GM18505 (cell line): ENCODE data around the gene GPR161.
"Not testable (repeated sequence)": the region's sequence is repeated elsewhere in the genome, so short reads cannot be mapped to it uniquely, and the experiment has no call there.

Experiments
- ATAC-seq: cut with Tn5 transposase; IDR thresholded peaks from one replicate; pipeline ENCODE4 v1.9.1; 2021; ENCODE audit not compliant: unreplicated experiment
- POLR2A ChIP-seq: IDR thresholded peaks from 4 replicates; pipeline ENCODE4 v1.6.1; 2011; ENCODE audit warnings: borderline replicate concordance; ENCODE audit not compliant: insufficient read depth, insufficient read length; ENCODE audit errors: extremely low read depth

GPR161 gene

GRCh38 chr1:168136709-168137514, at the start of gene GPR161:
Gene GPR161 (minus strand): TSS chr1:168136930. CDS start chr1:168104850, 32,080 bp downstream.
- TF ChIP-seq POLR2A, result no peak
- no peak for ATAC-seq

- ATAC-seq, result not testable (repeated sequence)
Observed at GRCh38 chr1:168181063-168181720, 44.5 kb upstream of the GPR161 start.

GRCh38 chr1:168180148-168180524, 43.4 kb upstream of the GPR161 start:
- ATAC-seq, result no peak
- TF ChIP-seq POLR2A, result no peak

GRCh38 chr1:168179438-168180147, 42.9 kb upstream of the GPR161 start:
- TF ChIP-seq POLR2A, result no peak
- peak; percentile 4 for ATAC-seq

GRCh38 chr1:168178638-168179437, 42.1 kb upstream of the GPR161 start, which contains the start of gene TIPRL:
Gene TIPRL (plus strand): TSS chr1:168178962. CDS start chr1:168179078, 116 bp downstream.
- TF ChIP-seq POLR2A, result peak; percentile 81
- ATAC-seq, result peak; percentile 91

GRCh38 chr1:168178227-168178637, 41.5 kb upstream of the GPR161 start:
- no peak for ATAC-seq
- TF ChIP-seq POLR2A, result no peak

GRCh38 chr1:168172250-168172915, 35.7 kb upstream of the GPR161 start:
- ATAC-seq, result no peak
- no peak for TF ChIP-seq POLR2A

- no peak for TF ChIP-seq POLR2A
- ATAC-seq, result no peak
Observed at GRCh38 chr1:168170564-168171508, 34.1 kb upstream of the GPR161 start.

GRCh38 chr1:168167806-168168205, 31.1 kb upstream of the GPR161 start:
- TF ChIP-seq POLR2A, result no peak
- no peak for ATAC-seq

GRCh38 chr1:168164771-168165170, 28.0 kb upstream of the GPR161 start:
- no peak for ATAC-seq
- no peak for TF ChIP-seq POLR2A

- TF ChIP-seq POLR2A, result no peak
- ATAC-seq, result no peak
Observed at GRCh38 chr1:168163670-168164069, 26.9 kb upstream of the GPR161 start.

GRCh38 chr1:168161459-168161858, 24.7 kb upstream of the GPR161 start:
- no peak for TF ChIP-seq POLR2A
- ATAC-seq, result no peak

GRCh38 chr1:168159979-168160378, 23.2 kb upstream of the GPR161 start:
- no peak for ATAC-seq
- TF ChIP-seq POLR2A, result no peak
